ENCODE results near the gene PGM1. TPM values are rescaled to one million over a fixed set of nuclear protein-coding genes. Genes with fewer than 3 reads are reported as not detected.

The PGM1 gene
- total RNA-seq, 1 experiment from 2014 or later, result 77.2 TPM

GRCh38 chr1:63601463-63601862 is 8.3 kb downstream of the PGM1 start:
- DNase-seq (ENCODE audit: low read depth, low spot score), result no peak

GRCh38 chr1:63601912-63602311 is 8.7 kb downstream of the PGM1 start:
- no peak for ATAC-seq
- in situ Hi-C loops (cut with HindIII; ENCODE audit: low pct_unique_long_range_greater_than_20kb, low sequenced_read_pairs), result no loop called here
- TF ChIP-seq CTCF (IDR thresholded peaks at IDR 0.05) (no peak), POLR2AphosphoS5 (IDR thresholded peaks at IDR 0.05; ENCODE audit: low read depth, low read length) (no peak), TCF7L2 (IDR thresholded peaks at IDR 0.05; ENCODE audit: low read depth, low read length) (no peak), REST (IDR thresholded peaks at IDR 0.05; ENCODE audit: insufficient read depth in 1 of 2, low read depth in 2 of 2, low read length in 1 of 2) (no peak), SIN3A (IDR thresholded peaks at IDR 0.05; ENCODE audit: borderline replicate concordance, insufficient read depth, low read depth, low read length) (no peak)
- no peak for DNase-seq (ENCODE audit: low read depth, low spot score)
- ChIA-PET CTCF (interaction anchor here (0.5 to 0.6 kb wide), 2 partner anchors 72 to 1187 kb away, joined by 4 read pairs; no protein-coding TSS in a partner anchor), POLR2A (no interaction called here)
- Histone ChIP-seq H3K4me3 (ENCODE audit: low read depth in 2 of 2, low read length in 2 of 2) (no peak overlapping the region), H3K36me3 (ENCODE audit: control insufficient read depth, insufficient read depth, low read length) (no peaks in the 10 kb centered on the region), H3K4me1 (ENCODE audit: control insufficient read depth, insufficient read depth, low read length) (no peaks in the 10 kb centered on the region), H3K27me3 (ENCODE audit: control insufficient read depth, insufficient read depth, low read length) (no peaks in the 10 kb centered on the region), H3K9me3 (ENCODE audit: control insufficient read depth, insufficient read depth, low read depth, low read length) (no peaks in the 10 kb centered on the region), H3K27ac (ENCODE audit: low read length) (no peak overlapping the region)
- intact Hi-C loops (cut with micrococcal nuclease; ENCODE audit: unreplicated experiment), result no loop called here
- no TSS peak for BruUV-seq (replicated peaks)

More at GRCh38 chr1:63601463-63601862, 8.3 kb downstream of the PGM1 start:
- in situ Hi-C loops (cut with HindIII; ENCODE audit: low pct_unique_long_range_greater_than_20kb, low sequenced_read_pairs) (no loop called here), intact Hi-C loops (cut with micrococcal nuclease; ENCODE audit: unreplicated experiment) (no loop called here)
- Histone ChIP-seq H3K27me3 (ENCODE audit: control insufficient read depth, insufficient read depth, low read length) (no peaks in the 10 kb centered on the region), H3K4me1 (ENCODE audit: control insufficient read depth, insufficient read depth, low read length) (0 out of 2 replicates have a peak, but pooled peaks cover 2% of the 10 kb centered on the region), H3K36me3 (ENCODE audit: control insufficient read depth, insufficient read depth, low read length) (no peaks in the 10 kb centered on the region), H3K9me3 (ENCODE audit: control insufficient read depth, insufficient read depth, low read depth, low read length) (no peaks in the 10 kb centered on the region), H3K27ac (ENCODE audit: low read length) (no peak overlapping the region), H3K4me3 (ENCODE audit: low read depth in 2 of 2, low read length in 2 of 2) (no peak overlapping the region)
- no peak for ATAC-seq
- TF ChIP-seq SIN3A (IDR thresholded peaks at IDR 0.05; ENCODE audit: borderline replicate concordance, insufficient read depth, low read depth, low read length) (no peak), REST (IDR thresholded peaks at IDR 0.05; ENCODE audit: insufficient read depth in 1 of 2, low read depth in 2 of 2, low read length in 1 of 2) (no peak), POLR2AphosphoS5 (IDR thresholded peaks at IDR 0.05; ENCODE audit: low read depth, low read length) (no peak), TCF7L2 (IDR thresholded peaks at IDR 0.05; ENCODE audit: low read depth, low read length) (no peak)
- POLR2A ChIA-PET, result no interaction called here
- CTCF ChIA-PET, result interaction anchor here (0.5 to 0.6 kb wide), 2 partner anchors 72 to 1186 kb away, joined by 4 read pairs; no protein-coding TSS in a partner anchor
- BruUV-seq (replicated peaks), result no TSS peak

Measured in Panc1 (cell line).